Neuronal stem cell (in vitro differentiated cells): ENCODE data around the gene MPP2.

Source experiments
- DNase-seq: peaks from one replicate; pipeline ENCODE4 v3.0.0-alpha.2; 2013; ENCODE audit warnings: low spot score
- H2AFZ ChIP-seq: one replicate; pipeline ENCODE4 v1.6.1; 2013; ENCODE audit warnings: mild to moderate bottlenecking, low read length, inconsistent platforms
- H2AK5ac ChIP-seq: 2 replicates; pipeline ENCODE4 v1.6.1; 2013; ENCODE audit warnings: low read depth, mild to moderate bottlenecking, inconsistent platforms, low read length, moderate library complexity, mixed read lengths
- H2BK120ac ChIP-seq: 2 replicates; pipeline ENCODE4 v1.6.1; 2013; ENCODE audit warnings: low read depth, mild to moderate bottlenecking, inconsistent platforms, low read length, moderate library complexity, mixed read lengths
- H2BK12ac ChIP-seq: one replicate; pipeline ENCODE4 v1.6.1; 2013; ENCODE audit warnings: low read length, inconsistent platforms
- H2BK15ac ChIP-seq: 2 replicates; pipeline ENCODE4 v1.6.1; 2013; ENCODE audit warnings: mild to moderate bottlenecking, low read length, inconsistent platforms, mixed read lengths
- H2BK5ac ChIP-seq: one replicate; pipeline ENCODE4 v1.6.1; 2013; ENCODE audit warnings: inconsistent platforms, mild to moderate bottlenecking, low read length, moderate library complexity
- H3K14ac ChIP-seq: one replicate; pipeline ENCODE4 v1.6.1; 2013; ENCODE audit warnings: low read length, inconsistent platforms
- H3K18ac ChIP-seq: 2 replicates; pipeline ENCODE4 v1.6.1; 2013; ENCODE audit warnings: low read length, inconsistent platforms
- H3K23ac ChIP-seq: 2 replicates; pipeline ENCODE4 v1.6.1; 2013; ENCODE audit warnings: low read depth, mild to moderate bottlenecking, mixed read lengths, low read length, inconsistent platforms; ENCODE audit not compliant: poor library complexity
- H3K27ac ChIP-seq: replicated peaks from 3 replicates; pipeline ENCODE4 v1.5.1; 2013; ENCODE audit warnings: low read length, inconsistent platforms
- H3K27me3 ChIP-seq, 3 experiments: 2 replicates each; pipeline ENCODE4 v1.6.1; 2013; ENCODE audit warnings: low read length in 3 of 3, mild to moderate bottlenecking in 2 of 3, inconsistent platforms in 1 of 3, low read depth in 1 of 3, mixed read lengths in 1 of 3, moderate library complexity in 1 of 3; ENCODE audit not compliant: control insufficient read depth in 3 of 3, insufficient read depth in 3 of 3
- H3K36me3 ChIP-seq, 2 donors: replicated peaks in 1 of 2; 2 replicates each; pipeline ENCODE4 v1.6.1; 2013; ENCODE audit warnings: low read length in 2 of 2; ENCODE audit not compliant: control insufficient read depth in 2 of 2, insufficient read depth in 2 of 2
- H3K4ac ChIP-seq: 2 replicates; pipeline ENCODE4 v1.6.1; 2013; ENCODE audit warnings: inconsistent platforms, mild to moderate bottlenecking, low read length, moderate library complexity
- H3K4me1 ChIP-seq, 2 donors: 1 replicate in 1 of 2; 2 replicates in 1 of 2; pipeline ENCODE4 v1.6.1; 2013; ENCODE audit warnings: low read length in 2 of 2, low read depth in 1 of 2; ENCODE audit not compliant: control insufficient read depth in 2 of 2, insufficient read depth in 1 of 2
- H3K4me2 ChIP-seq: one replicate; pipeline ENCODE4 v1.6.1; 2013; ENCODE audit warnings: mild to moderate bottlenecking, low read length, inconsistent platforms; ENCODE audit not compliant: insufficient read depth, poor library complexity, severe bottlenecking
- H3K4me3 ChIP-seq, 2 donors: 2 replicates each; pipeline ENCODE4 v1.5.1; 2013; ENCODE audit warnings: low read length in 2 of 2, mild to moderate bottlenecking in 2 of 2, inconsistent platforms in 1 of 2, moderate library complexity in 1 of 2
- H3K79me1 ChIP-seq: one replicate; pipeline ENCODE4 v1.6.1; 2013; ENCODE audit warnings: low read depth, mild to moderate bottlenecking, inconsistent platforms, low read length, moderate library complexity
- H3K9ac ChIP-seq: one replicate; pipeline ENCODE4 v1.6.1; 2013; ENCODE audit warnings: mild to moderate bottlenecking, low read depth, low read length, inconsistent platforms; ENCODE audit not compliant: poor library complexity
- H3K9me3 ChIP-seq, 2 donors: replicated peaks in 1 of 2; 2 replicates each; pipeline versions ENCODE3 to v1.6.1; 2013; ENCODE audit warnings: low read length in 2 of 2, mild to moderate bottlenecking in 2 of 2, inconsistent platforms in 1 of 2, low read depth in 1 of 2, mixed read lengths in 1 of 2, moderate library complexity in 1 of 2; ENCODE audit not compliant: control insufficient read depth in 2 of 2, insufficient read depth in 1 of 2
- H4K8ac ChIP-seq: one replicate; pipeline ENCODE4 v1.6.1; 2013; ENCODE audit warnings: low read depth, mild to moderate bottlenecking, inconsistent platforms, low read length, moderate library complexity
- H4K91ac ChIP-seq: one replicate; pipeline ENCODE4 v1.6.1; 2013; ENCODE audit warnings: low read length, low read depth, mild to moderate bottlenecking, inconsistent platforms; ENCODE audit not compliant: poor library complexity
- WGBS, 2 donors: extraction: QIAGEN DNeasy Blood & Tissue Kit; methylation state at CpG; one replicate each; pipeline ENCODE4 v1.1.7; 2013; ENCODE audit warnings: missing lambda C conversion rate in 2 of 2, mixed read lengths in 1 of 2; ENCODE audit not compliant: insufficient read length in 2 of 2, insufficient replicate concordance in 1 of 2; ENCODE audit errors: extremely low coverage in 2 of 2; 5-methylcytosine and 5-hydroxymethylcytosine counted together

Gene MPP2

GRCh38 chr17:43831633-43832032 is 75.7 kb downstream of the MPP2 start:
- no peak overlapping the region for H4K91ac ChIP-seq
- H2BK15ac ChIP-seq: no peak overlapping the region
- H3K27ac ChIP-seq: no peak overlapping the region
- no peak overlapping the region for H4K8ac ChIP-seq
- peaks cover 0 to 7% of the 10 kb centered on the region in 2 donors for H3K36me3 ChIP-seq
- no peak overlapping the region for H2BK120ac ChIP-seq
- peaks cover 2% of the 10 kb centered on the region for H3K79me1 ChIP-seq
- H2BK12ac ChIP-seq: no peak overlapping the region
- peaks cover 4 to 5% of the 10 kb centered on the region in 2 donors for H3K4me1 ChIP-seq
- no peak overlapping the region for H3K4ac ChIP-seq
- no peak for DNase-seq
- no peak overlapping the region for H3K23ac ChIP-seq
- H3K14ac ChIP-seq: no peak overlapping the region
- H3K27me3 ChIP-seq: peaks cover 5 to 19% (median 6%) of the 10 kb centered on the region in 3 experiments
- no peak overlapping the region for H3K9ac ChIP-seq
- no peak overlapping the region for H2AFZ ChIP-seq
- H2BK5ac ChIP-seq: no peak overlapping the region
- no peak overlapping the region for H2AK5ac ChIP-seq
- peaks cover 7 to 8% of the 10 kb centered on the region in 2 donors for H3K9me3 ChIP-seq
- no peak overlapping the region for H3K4me2 ChIP-seq
- H3K4me3 ChIP-seq: no peak overlapping the region
- H3K18ac ChIP-seq: no peak overlapping the region
- WGBS, 2 donors: no CpG with 5 or more reads among the region's 8 CpGs

GRCh38 chr17:43830510-43831140 is 76.7 kb downstream of the MPP2 start:
- Histone ChIP-seq H3K4me1 (peaks cover 4 to 5% of the 10 kb centered on the region in 2 donors), H3K4me3 (no peak overlapping the region), H3K9ac (no peak overlapping the region), H2BK5ac (no peak overlapping the region), H3K27me3 (peaks cover 5 to 19% (median 6%) of the 10 kb centered on the region in 3 experiments), H4K91ac (no peak overlapping the region), H3K36me3 (peaks cover 0 to 9% of the 10 kb centered on the region in 2 donors), H3K14ac (no peak overlapping the region), H3K4ac (no peak overlapping the region), H3K79me1 (peaks cover 2% of the 10 kb centered on the region), H2AFZ (no peak overlapping the region), H2BK12ac (no peak overlapping the region), H3K18ac (no peak overlapping the region), H3K27ac (no peak overlapping the region), H3K9me3 (peaks cover 7 to 8% of the 10 kb centered on the region in 2 donors), H4K8ac (no peak overlapping the region), H2AK5ac (no peak overlapping the region), H2BK15ac (no peak overlapping the region), H3K4me2 (no peak overlapping the region), H3K23ac (no peak overlapping the region), H2BK120ac (no peak overlapping the region)
- DNase-seq: no peak
- no CpG with 5 or more reads among the region's 7 CpGs for WGBS, 2 donors

GRCh38 chr17:43829738-43830137 is 77.6 kb downstream of the MPP2 start:
- Histone ChIP-seq H3K23ac (no peak overlapping the region), H2AK5ac (no peak overlapping the region), H3K9me3 (peaks cover 7 to 8% of the 10 kb centered on the region in 2 donors), H3K14ac (no peak overlapping the region), H3K9ac (no peak overlapping the region), H3K4me3 (no peak overlapping the region), H3K79me1 (peaks cover 2% of the 10 kb centered on the region), H3K27ac (no peak overlapping the region), H4K8ac (no peak overlapping the region), H2AFZ (no peak overlapping the region), H3K36me3 (peaks cover 0 to 12% of the 10 kb centered on the region in 2 donors), H3K27me3 (peaks cover 5 to 19% (median 6%) of the 10 kb centered on the region in 3 experiments), H3K4me1 (peaks cover 4 to 5% of the 10 kb centered on the region in 2 donors), H2BK15ac (no peak overlapping the region), H4K91ac (no peak overlapping the region), H2BK12ac (no peak overlapping the region), H2BK5ac (no peak overlapping the region), H3K4me2 (no peak overlapping the region), H3K18ac (peak overlapping the region; percentile 12), H2BK120ac (no peak overlapping the region), H3K4ac (no peak overlapping the region)
- DNase-seq: no peak
- WGBS, 2 donors: no CpG with 5 or more reads among the region's 14 CpGs

- DNase-seq: no peak
- WGBS, 2 donors: no CpG with 5 or more reads among the region's 9 CpGs
These were observed 79.7 kb downstream of the MPP2 start for GRCh38 chr17:43827596-43827995.

More at GRCh38 chr17:43827596-43827995, 79.7 kb downstream of the MPP2 start:
- Histone ChIP-seq H3K4me3 (no peak overlapping the region), H2AFZ (no peak overlapping the region), H3K14ac (no peak overlapping the region), H3K9me3 (no peaks in the 10 kb centered on the region), H3K79me1 (peaks cover 2% of the 10 kb centered on the region), H3K4me1 (peaks cover 4 to 5% of the 10 kb centered on the region in 2 donors), H3K27ac (no peak overlapping the region), H4K8ac (no peak overlapping the region), H4K91ac (no peak overlapping the region), H2AK5ac (no peak overlapping the region), H2BK12ac (peak overlapping the region; percentile 19), H3K23ac (no peak overlapping the region), H3K36me3 (peaks cover 0 to 12% of the 10 kb centered on the region in 2 donors), H3K9ac (no peak overlapping the region), H3K18ac (no peak overlapping the region), H2BK5ac (no peak overlapping the region), H3K27me3 (peaks cover 0 to 5% (median 0%) of the 10 kb centered on the region in 3 experiments), H2BK120ac (no peak overlapping the region), H3K4me2 (no peak overlapping the region), H3K4ac (no peak overlapping the region), H2BK15ac (no peak overlapping the region)
